Measurements from ENCODE around the gene FMN2.

Gene FMN2

DNA sequence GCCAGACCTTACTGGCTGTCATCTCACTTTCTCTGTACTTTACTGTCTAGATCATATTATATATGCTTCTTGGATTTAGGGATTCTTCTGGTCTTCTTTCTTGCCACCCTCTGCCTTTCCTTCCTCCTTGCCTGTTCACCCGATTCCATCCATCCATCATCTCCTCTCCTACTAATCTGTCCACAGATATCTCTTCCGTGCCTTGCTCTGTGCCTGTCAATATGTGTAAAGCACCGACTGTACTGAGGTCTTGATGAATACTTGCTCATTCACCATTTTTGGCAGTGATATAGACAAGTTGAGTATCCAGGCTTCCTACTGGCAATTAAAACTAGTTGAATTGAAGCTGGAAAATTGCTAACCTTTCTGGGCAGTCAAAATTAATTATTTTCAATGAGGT, 8.1 kb downstream of the FMN2 start:
- no peak for TF ChIP-seq SIN3A (IDR thresholded peaks at IDR 0.05; ENCODE audit: borderline replicate concordance, insufficient read depth, low read length)
- TF ChIP-seq, protein P1, sequence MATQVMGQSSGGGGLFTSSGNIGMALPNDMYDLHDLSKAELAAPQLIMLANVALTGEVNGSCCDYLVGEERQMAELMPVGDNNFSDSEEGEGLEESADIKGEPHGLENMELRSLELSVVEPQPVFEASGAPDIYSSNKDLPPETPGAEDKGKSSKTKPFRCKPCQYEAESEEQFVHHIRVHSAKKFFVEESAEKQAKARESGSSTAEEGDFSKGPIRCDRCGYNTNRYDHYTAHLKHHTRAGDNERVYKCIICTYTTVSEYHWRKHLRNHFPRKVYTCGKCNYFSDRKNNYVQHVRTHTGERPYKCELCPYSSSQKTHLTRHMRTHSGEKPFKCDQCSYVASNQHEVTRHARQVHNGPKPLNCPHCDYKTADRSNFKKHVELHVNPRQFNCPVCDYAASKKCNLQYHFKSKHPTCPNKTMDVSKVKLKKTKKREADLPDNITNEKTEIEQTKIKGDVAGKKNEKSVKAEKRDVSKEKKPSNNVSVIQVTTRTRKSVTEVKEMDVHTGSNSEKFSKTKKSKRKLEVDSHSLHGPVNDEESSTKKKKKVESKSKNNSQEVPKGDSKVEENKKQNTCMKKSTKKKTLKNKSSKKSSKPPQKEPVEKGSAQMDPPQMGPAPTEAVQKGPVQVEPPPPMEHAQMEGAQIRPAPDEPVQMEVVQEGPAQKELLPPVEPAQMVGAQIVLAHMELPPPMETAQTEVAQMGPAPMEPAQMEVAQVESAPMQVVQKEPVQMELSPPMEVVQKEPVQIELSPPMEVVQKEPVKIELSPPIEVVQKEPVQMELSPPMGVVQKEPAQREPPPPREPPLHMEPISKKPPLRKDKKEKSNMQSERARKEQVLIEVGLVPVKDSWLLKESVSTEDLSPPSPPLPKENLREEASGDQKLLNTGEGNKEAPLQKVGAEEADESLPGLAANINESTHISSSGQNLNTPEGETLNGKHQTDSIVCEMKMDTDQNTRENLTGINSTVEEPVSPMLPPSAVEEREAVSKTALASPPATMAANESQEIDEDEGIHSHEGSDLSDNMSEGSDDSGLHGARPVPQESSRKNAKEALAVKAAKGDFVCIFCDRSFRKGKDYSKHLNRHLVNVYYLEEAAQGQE (IDR thresholded peaks at IDR 0.05; ENCODE audit: insufficient read depth in 1 of 2, low read depth in 2 of 2, low read length in 2 of 2), result no peak

DNA sequence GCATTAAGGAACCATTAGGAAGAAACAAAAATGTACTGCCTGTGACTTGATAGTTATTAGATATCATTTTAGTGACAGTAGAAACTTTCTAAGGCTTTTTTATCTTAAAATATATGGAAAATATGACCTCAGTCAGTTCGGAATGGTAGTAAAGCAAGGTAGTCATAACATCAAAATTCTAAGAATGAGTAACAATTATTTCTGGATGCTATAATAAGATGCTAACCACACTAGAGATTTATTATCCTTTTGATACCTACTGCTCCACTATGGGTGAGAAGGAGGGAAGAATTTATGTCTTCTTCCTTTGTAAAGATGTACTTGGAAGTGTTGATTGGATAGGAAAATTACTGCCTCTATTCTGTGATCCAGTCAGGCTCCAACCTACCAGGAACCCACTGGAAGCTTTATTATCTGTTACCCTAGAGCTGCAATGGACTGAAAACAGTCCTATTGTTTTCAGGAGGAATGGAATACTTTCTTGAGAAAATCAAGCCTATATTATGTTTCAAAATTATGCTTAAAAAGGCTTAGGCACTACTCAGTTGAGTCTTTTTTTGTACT, 8.8 kb downstream of the FMN2 start:
- TF ChIP-seq, protein P1 (IDR thresholded peaks at IDR 0.05; ENCODE audit: insufficient read depth in 1 of 2, low read depth in 2 of 2, low read length in 2 of 2), result no peak
- no peak for TF ChIP-seq FOXP2 (optimal IDR thresholded peaks at IDR 0.05; ENCODE audit: borderline replicate concordance, extremely low read depth, extremely low read length, insufficient read depth)
- TF ChIP-seq POLR2AphosphoS5 (IDR thresholded peaks at IDR 0.05; ENCODE audit: low read depth, low read length), result no peak
- TF ChIP-seq TAF1 (IDR thresholded peaks at IDR 0.05; ENCODE audit: borderline replicate concordance, insufficient read depth, low read length), result no peak

- TF ChIP-seq FOXP2 (optimal IDR thresholded peaks at IDR 0.05; ENCODE audit: borderline replicate concordance, extremely low read depth, extremely low read length, insufficient read depth), result no peak
- no peak for TF ChIP-seq SIN3A (IDR thresholded peaks at IDR 0.05; ENCODE audit: borderline replicate concordance, insufficient read depth, low read length)
- TF ChIP-seq TAF1 (IDR thresholded peaks at IDR 0.05; ENCODE audit: borderline replicate concordance, insufficient read depth, low read length), result no peak
- TF ChIP-seq, protein P1 (IDR thresholded peaks at IDR 0.05; ENCODE audit: insufficient read depth in 1 of 2, low read depth in 2 of 2, low read length in 2 of 2), result no peak
- no peak for TF ChIP-seq POLR2AphosphoS5 (IDR thresholded peaks at IDR 0.05; ENCODE audit: low read depth, low read length)
Observed at GRCh38 chr1:240101306-240101705, 9.6 kb downstream of the FMN2 start.

DNA sequence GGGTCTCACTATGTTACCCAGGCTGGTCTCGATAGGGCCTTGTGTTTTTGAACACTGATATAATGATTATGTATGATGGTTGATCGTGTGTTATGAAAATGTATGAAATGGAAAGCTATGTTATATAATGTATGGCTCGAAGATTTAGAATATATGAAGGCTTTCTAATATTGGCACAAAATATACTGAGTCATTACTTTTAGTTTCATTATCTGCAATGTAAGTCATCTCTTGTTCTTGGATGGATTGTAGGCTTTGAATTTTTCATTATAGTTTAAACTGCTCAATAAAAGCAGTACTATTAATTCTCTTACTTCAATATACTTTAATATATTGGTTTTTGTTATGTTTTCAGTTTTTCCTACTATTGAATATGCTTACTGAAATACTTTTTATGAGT, 10.1 kb downstream of the FMN2 start:
- no peak for TF ChIP-seq FOXP2 (optimal IDR thresholded peaks at IDR 0.05; ENCODE audit: borderline replicate concordance, extremely low read depth, extremely low read length, insufficient read depth)
- TF ChIP-seq SIN3A (IDR thresholded peaks at IDR 0.05; ENCODE audit: borderline replicate concordance, insufficient read depth, low read length), result no peak
- TF ChIP-seq TAF1 (IDR thresholded peaks at IDR 0.05; ENCODE audit: borderline replicate concordance, insufficient read depth, low read length), result no peak
- no peak for TF ChIP-seq POLR2AphosphoS5 (IDR thresholded peaks at IDR 0.05; ENCODE audit: low read depth, low read length)
- TF ChIP-seq, protein P1 (IDR thresholded peaks at IDR 0.05; ENCODE audit: insufficient read depth in 1 of 2, low read depth in 2 of 2, low read length in 2 of 2), result no peak

GRCh38 chr1:240104672-240105071, 13.0 kb downstream of the FMN2 start:
- no peak for TF ChIP-seq FOXP2 (optimal IDR thresholded peaks at IDR 0.05; ENCODE audit: borderline replicate concordance, extremely low read depth, extremely low read length, insufficient read depth)
- no peak for TF ChIP-seq POLR2AphosphoS5 (IDR thresholded peaks at IDR 0.05; ENCODE audit: low read depth, low read length)
- TF ChIP-seq, protein P1 (IDR thresholded peaks at IDR 0.05; ENCODE audit: insufficient read depth in 1 of 2, low read depth in 2 of 2, low read length in 2 of 2), result no peak
- no peak for TF ChIP-seq TAF1 (IDR thresholded peaks at IDR 0.05; ENCODE audit: borderline replicate concordance, insufficient read depth, low read length)

All from PFSK-1 (cell line).